HCT116 (cell line): ENCODE results near the gene GRK6.
"Not testable (repeated sequence)": the region's sequence is repeated elsewhere in the genome, so short reads cannot be mapped to it uniquely, and the experiment has no call there.

Experiments used
- EZH2 ChIP-seq: fragments of 200-600 bp; sonication (generic); IDR thresholded peaks from 2 replicates; pipeline ENCODE4 v1.6.1; 2017; ENCODE audit warnings: antibody characterized with exemption, mixed run types
- EZH2phosphoT487 ChIP-seq: fragments of 200-600 bp; IDR thresholded peaks from 2 replicates; pipeline ENCODE4 v1.6.1; 2018; ENCODE audit warnings: antibody characterized with exemption, borderline replicate concordance
- JUND ChIP-seq: IDR thresholded peaks from 2 replicates; pipeline ENCODE4 v1.6.1; 2012
- POLR2A ChIP-seq: IDR thresholded peaks from 2 replicates; pipeline ENCODE4 v1.7.0; 2011; ENCODE audit warnings: borderline replicate concordance; ENCODE audit not compliant: insufficient read depth, insufficient read length; ENCODE audit errors: extremely low read depth
- POLR2AphosphoS5 ChIP-seq: IDR thresholded peaks from 2 replicates; pipeline ENCODE4 v1.6.1; 2011; ENCODE audit warnings: mild to moderate bottlenecking, low read depth, low read length, moderate library complexity
- RAD21 ChIP-seq: IDR thresholded peaks from 2 replicates; pipeline ENCODE4 v1.6.1; 2012; ENCODE audit warnings: low read depth, mild to moderate bottlenecking
- SP1 ChIP-seq: IDR thresholded peaks from 2 replicates; pipeline ENCODE4 v1.6.1; 2012; ENCODE audit warnings: low read depth
- SRF ChIP-seq: IDR thresholded peaks from 2 replicates; pipeline ENCODE4 v1.6.1; 2012; ENCODE audit warnings: low read depth
- ZFX ChIP-seq: fragments of 450-650 bp; IDR thresholded peaks from 2 replicates; pipeline ENCODE4 v1.6.1; 2017
- ZNF274 ChIP-seq: fragments of 200-500 bp; sonication (Bioruptor generic); IDR thresholded peaks from 2 replicates; pipeline ENCODE4 v1.6.1; 2014; ENCODE audit warnings: mild to moderate bottlenecking, low read depth, low read length, inconsistent platforms
- TF ChIP-seq, protein P1 (sequence below), 3 experiments: fragments of 200-600 bp in 1 of 3; sonication (generic) in 1 of 3; IDR thresholded peaks in 2 of 3; conservative IDR thresholded peaks in 1 of 3; 2 replicates each; pipeline ENCODE4 v1.5.1; 2012 to 2017; ENCODE audit warnings: low read depth in 2 of 3, low read length in 2 of 3, antibody characterized with exemption in 1 of 3, borderline replicate concordance in 1 of 3, control low read depth in 1 of 3, mild to moderate bottlenecking in 1 of 3, mixed read lengths in 1 of 3, mixed run types in 1 of 3, moderate library complexity in 1 of 3; ENCODE audit not compliant: insufficient read depth in 1 of 3

GRCh38 chr5:177420472-177420871 is 6.0 kb upstream of the GRK6 start:
- TF ChIP-seq, protein P1, sequence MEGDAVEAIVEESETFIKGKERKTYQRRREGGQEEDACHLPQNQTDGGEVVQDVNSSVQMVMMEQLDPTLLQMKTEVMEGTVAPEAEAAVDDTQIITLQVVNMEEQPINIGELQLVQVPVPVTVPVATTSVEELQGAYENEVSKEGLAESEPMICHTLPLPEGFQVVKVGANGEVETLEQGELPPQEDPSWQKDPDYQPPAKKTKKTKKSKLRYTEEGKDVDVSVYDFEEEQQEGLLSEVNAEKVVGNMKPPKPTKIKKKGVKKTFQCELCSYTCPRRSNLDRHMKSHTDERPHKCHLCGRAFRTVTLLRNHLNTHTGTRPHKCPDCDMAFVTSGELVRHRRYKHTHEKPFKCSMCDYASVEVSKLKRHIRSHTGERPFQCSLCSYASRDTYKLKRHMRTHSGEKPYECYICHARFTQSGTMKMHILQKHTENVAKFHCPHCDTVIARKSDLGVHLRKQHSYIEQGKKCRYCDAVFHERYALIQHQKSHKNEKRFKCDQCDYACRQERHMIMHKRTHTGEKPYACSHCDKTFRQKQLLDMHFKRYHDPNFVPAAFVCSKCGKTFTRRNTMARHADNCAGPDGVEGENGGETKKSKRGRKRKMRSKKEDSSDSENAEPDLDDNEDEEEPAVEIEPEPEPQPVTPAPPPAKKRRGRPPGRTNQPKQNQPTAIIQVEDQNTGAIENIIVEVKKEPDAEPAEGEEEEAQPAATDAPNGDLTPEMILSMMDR (IDR thresholded peaks at IDR 0.05 in 2 of 3, conservative IDR thresholded peaks at IDR 0.05 in 1 of 3; ENCODE audit: borderline replicate concordance in 1 of 3, insufficient read depth in 1 of 3, low read depth in 2 of 3, low read length in 2 of 3) = not testable (repeated sequence)
- not testable (repeated sequence) for TF ChIP-seq POLR2A, ZNF274, SP1, RAD21, EZH2phosphoT487, EZH2, POLR2AphosphoS5, SRF, JUND, ZFX
